ENCODE results near the gene VRK1. TPM values are rescaled to one million over a fixed set of nuclear protein-coding genes. Genes with fewer than 3 reads are reported as not detected.

The VRK1 gene
- total and polyA plus RNA-seq, 4 donors, result 6.4 to 21.8 (median 8.5) TPM

GRCh38 chr14:96802963-96803362, 5.8 kb downstream of the VRK1 start:
- H3K9ac ChIP-seq (ENCODE audit: insufficient read depth in 1 of 2, low read length in 2 of 2), result no peak overlapping the region
- no peak for TF ChIP-seq CTCF (IDR thresholded peaks at IDR 0.05; ENCODE audit: control extremely low read depth, extremely low read depth)
- H3K9me3 ChIP-seq (ENCODE audit: control insufficient read depth in 4 of 4, insufficient read depth in 3 of 4, low read length in 3 of 4), result no peaks in the 10 kb centered on the region
- WGBS, 2 donors, result 98 to 99% methylated on average over 5 of the region's 5 CpGs
- DNase-seq (no peak), ATAC-seq (ENCODE audit: insufficient read depth, low FRiP score) (no peak)
- no peaks in the 10 kb centered on the region for H3K27me3 ChIP-seq (ENCODE audit: control insufficient read depth in 3 of 3, insufficient read depth in 3 of 3, low read length in 2 of 3)
- H3K4me1 ChIP-seq (ENCODE audit: control insufficient read depth in 5 of 5, insufficient read depth in 5 of 5, low read length in 5 of 5), result peaks cover 3 to 50% (median 6%) of the 10 kb centered on the region in 5 donors
- no peak overlapping the region for H3K27ac ChIP-seq (ENCODE audit: low read depth in 1 of 2, low read length in 1 of 2)
- H3K4me3 ChIP-seq, result no peak overlapping the region
- H3K36me3 ChIP-seq (ENCODE audit: control insufficient read depth in 4 of 4, insufficient read depth in 4 of 4, low read length in 4 of 4), result no peaks in the 10 kb centered on the region

GRCh38 chr14:96803958-96804357, 6.8 kb downstream of the VRK1 start:
- Histone ChIP-seq H3K36me3 (ENCODE audit: control insufficient read depth in 4 of 4, insufficient read depth in 4 of 4, low read length in 4 of 4) (no peaks in the 10 kb centered on the region), H3K27me3 (ENCODE audit: control insufficient read depth in 3 of 3, insufficient read depth in 3 of 3, low read length in 2 of 3) (no peaks in the 10 kb centered on the region), H3K9ac (ENCODE audit: insufficient read depth in 1 of 2, low read length in 2 of 2) (no peak overlapping the region), H3K4me3 (no peak overlapping the region), H3K9me3 (ENCODE audit: control insufficient read depth in 4 of 4, insufficient read depth in 3 of 4, low read length in 3 of 4) (no peaks in the 10 kb centered on the region), H3K4me1 (ENCODE audit: control insufficient read depth in 5 of 5, insufficient read depth in 5 of 5, low read length in 5 of 5) (peaks cover 2 to 41% (median 9%) of the 10 kb centered on the region in 5 donors), H3K27ac (ENCODE audit: low read depth in 1 of 2, low read length in 1 of 2) (no peak overlapping the region)
- no peak for TF ChIP-seq CTCF (IDR thresholded peaks at IDR 0.05; ENCODE audit: control extremely low read depth, extremely low read depth)
- 70 to 78% methylated on average over 2 of the region's 2 CpGs for WGBS, 2 donors
- DNase-seq (peak in 1 of 3 donors; percentile 14), ATAC-seq (ENCODE audit: insufficient read depth, low FRiP score) (no peak)

GRCh38 chr14:96804895-96805294, 7.7 kb downstream of the VRK1 start:
- H3K9me3 ChIP-seq (ENCODE audit: control insufficient read depth in 4 of 4, insufficient read depth in 3 of 4, low read length in 3 of 4), result no peaks in the 10 kb centered on the region
- peaks cover 2 to 39% (median 9%) of the 10 kb centered on the region in 5 donors for H3K4me1 ChIP-seq (ENCODE audit: control insufficient read depth in 5 of 5, insufficient read depth in 5 of 5, low read length in 5 of 5)
- no peak overlapping the region for H3K9ac ChIP-seq (ENCODE audit: insufficient read depth in 1 of 2, low read length in 2 of 2)
- 78 to 84% methylated on average over 5 of the region's 5 CpGs for WGBS, 2 donors
- ATAC-seq (ENCODE audit: insufficient read depth, low FRiP score) (no peak), DNase-seq (peak in 2 of 3 donors; percentile 88 to 89)
- no peaks in the 10 kb centered on the region for H3K27me3 ChIP-seq (ENCODE audit: control insufficient read depth in 3 of 3, insufficient read depth in 3 of 3, low read length in 2 of 3)
- H3K36me3 ChIP-seq (ENCODE audit: control insufficient read depth in 4 of 4, insufficient read depth in 4 of 4, low read length in 4 of 4), result no peaks in the 10 kb centered on the region
- TF ChIP-seq CTCF (IDR thresholded peaks at IDR 0.05; ENCODE audit: control extremely low read depth, extremely low read depth), result no peak
- no peak overlapping the region for H3K4me3 ChIP-seq
- H3K27ac ChIP-seq (ENCODE audit: low read depth in 1 of 2, low read length in 1 of 2), result no peak overlapping the region

GRCh38 chr14:96805956-96806355, 8.8 kb downstream of the VRK1 start:
- Histone ChIP-seq H3K36me3 (ENCODE audit: control insufficient read depth in 4 of 4, insufficient read depth in 4 of 4, low read length in 4 of 4) (no peaks in the 10 kb centered on the region), H3K9ac (ENCODE audit: insufficient read depth in 1 of 2, low read length in 2 of 2) (no peak overlapping the region), H3K4me3 (no peak overlapping the region), H3K27me3 (ENCODE audit: control insufficient read depth in 3 of 3, insufficient read depth in 3 of 3, low read length in 2 of 3) (no peaks in the 10 kb centered on the region), H3K27ac (ENCODE audit: low read depth in 1 of 2, low read length in 1 of 2) (no peak overlapping the region), H3K4me1 (ENCODE audit: control insufficient read depth in 5 of 5, insufficient read depth in 5 of 5, low read length in 5 of 5) (peaks cover 2 to 34% (median 9%) of the 10 kb centered on the region in 5 donors), H3K9me3 (ENCODE audit: control insufficient read depth in 4 of 4, insufficient read depth in 3 of 4, low read length in 3 of 4) (no peaks in the 10 kb centered on the region)
- DNase-seq, result peak in 1 of 3 donors; percentile 13
- 86% methylated on average over 4 of the region's 4 CpGs for WGBS, 2 donors
- TF ChIP-seq CTCF (IDR thresholded peaks at IDR 0.05; ENCODE audit: control extremely low read depth, extremely low read depth), result no peak
- ATAC-seq (ENCODE audit: insufficient read depth, low FRiP score), result no peak

Measured in lung (tissue), 12 donors.